ENCODE data around the gene CTSE. TPM values are rescaled to one million over a fixed set of nuclear protein-coding genes. Genes with fewer than 3 reads are reported as not detected.
A peak's percentile ranks its signal among the peaks of the same experiment; 100 is the strongest.

The CTSE gene
- total and polyA plus RNA-seq, 2 experiments from 2014 or later: 65.9 to 86.0 TPM

DNA sequence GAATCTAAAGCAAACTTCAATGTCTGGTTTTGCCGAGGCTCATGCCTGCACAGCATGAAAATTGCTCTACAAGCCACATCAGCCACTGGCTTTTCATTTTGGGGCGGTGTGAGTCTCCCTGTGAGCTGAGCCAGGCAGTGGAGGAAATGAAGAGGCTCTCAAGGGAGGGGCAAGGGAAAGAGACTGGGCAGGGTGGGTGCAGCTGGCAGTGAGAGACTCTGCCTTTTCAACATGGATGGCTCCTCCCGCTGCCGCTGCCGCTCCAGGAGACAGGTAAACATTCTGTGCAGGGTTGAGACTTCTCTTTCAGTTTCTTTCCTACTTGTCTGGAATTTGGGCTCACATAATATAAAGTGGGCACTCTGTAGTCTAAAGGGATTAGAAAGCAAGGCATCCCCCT, 11.3 kb upstream of the CTSE start:
- H3K4me3 ChIP-seq: no peak overlapping the region
- H3K4me1 ChIP-seq (ENCODE audit: insufficient read depth): no peaks in the 10 kb centered on the region
- no peaks in the 10 kb centered on the region for H3K36me3 ChIP-seq (replicated peaks; ENCODE audit: insufficient read depth, low read depth)
- no peak for DNase-seq (ENCODE audit: low spot score)
- no peaks in the 10 kb centered on the region for H3K9me3 ChIP-seq (ENCODE audit: low read depth)
- TF ChIP-seq, protein P1, sequence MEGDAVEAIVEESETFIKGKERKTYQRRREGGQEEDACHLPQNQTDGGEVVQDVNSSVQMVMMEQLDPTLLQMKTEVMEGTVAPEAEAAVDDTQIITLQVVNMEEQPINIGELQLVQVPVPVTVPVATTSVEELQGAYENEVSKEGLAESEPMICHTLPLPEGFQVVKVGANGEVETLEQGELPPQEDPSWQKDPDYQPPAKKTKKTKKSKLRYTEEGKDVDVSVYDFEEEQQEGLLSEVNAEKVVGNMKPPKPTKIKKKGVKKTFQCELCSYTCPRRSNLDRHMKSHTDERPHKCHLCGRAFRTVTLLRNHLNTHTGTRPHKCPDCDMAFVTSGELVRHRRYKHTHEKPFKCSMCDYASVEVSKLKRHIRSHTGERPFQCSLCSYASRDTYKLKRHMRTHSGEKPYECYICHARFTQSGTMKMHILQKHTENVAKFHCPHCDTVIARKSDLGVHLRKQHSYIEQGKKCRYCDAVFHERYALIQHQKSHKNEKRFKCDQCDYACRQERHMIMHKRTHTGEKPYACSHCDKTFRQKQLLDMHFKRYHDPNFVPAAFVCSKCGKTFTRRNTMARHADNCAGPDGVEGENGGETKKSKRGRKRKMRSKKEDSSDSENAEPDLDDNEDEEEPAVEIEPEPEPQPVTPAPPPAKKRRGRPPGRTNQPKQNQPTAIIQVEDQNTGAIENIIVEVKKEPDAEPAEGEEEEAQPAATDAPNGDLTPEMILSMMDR (IDR thresholded peaks at IDR 0.05; ENCODE audit: poor library complexity): no peak
- TF ChIP-seq EZH2 (IDR thresholded peaks at IDR 0.05; ENCODE audit: borderline replicate concordance) (no peak), EZH2phosphoT487 (IDR thresholded peaks at IDR 0.05; ENCODE audit: low read depth, severe bottlenecking, unreplicated experiment) (no peak)
- no peaks in the 10 kb centered on the region for H3K27me3 ChIP-seq
- H3K9me2 ChIP-seq (replicated peaks; ENCODE audit: insufficient read depth): no peaks in the 10 kb centered on the region
- H3K4me2 ChIP-seq: no peak overlapping the region
- H2AFZ ChIP-seq: no peak overlapping the region
- no peak overlapping the region for H3K27ac ChIP-seq
- no peaks in the 10 kb centered on the region for H3K79me2 ChIP-seq
- WGBS (ENCODE audit: low lambda C conversion rate, missing lambda C conversion rate): 83% methylated on average over 5 of the region's 5 CpGs
- H4K20me1 ChIP-seq (ENCODE audit: insufficient read depth, poor library complexity, severe bottlenecking): no peaks in the 10 kb centered on the region

GRCh38 chr1:206032380-206033140, 8.9 kb upstream of the CTSE start:
- Histone ChIP-seq H3K27ac (no peak overlapping the region), H3K9me3 (ENCODE audit: low read depth) (no peaks in the 10 kb centered on the region), H3K79me2 (no peaks in the 10 kb centered on the region), H3K4me1 (ENCODE audit: insufficient read depth) (no peaks in the 10 kb centered on the region), H3K9me2 (replicated peaks; ENCODE audit: insufficient read depth) (no peaks in the 10 kb centered on the region), H3K4me2 (no peak overlapping the region), H4K20me1 (ENCODE audit: insufficient read depth, poor library complexity, severe bottlenecking) (no peaks in the 10 kb centered on the region), H3K36me3 (replicated peaks; ENCODE audit: insufficient read depth, low read depth) (no peaks in the 10 kb centered on the region), H3K27me3 (no peaks in the 10 kb centered on the region), H2AFZ (no peak overlapping the region), H3K4me3 (no peak overlapping the region)
- WGBS (ENCODE audit: low lambda C conversion rate, missing lambda C conversion rate): 81% methylated on average over 5 of the region's 5 CpGs
- TF ChIP-seq, protein P1 (IDR thresholded peaks at IDR 0.05; ENCODE audit: poor library complexity): no peak
- no peak for TF ChIP-seq EZH2phosphoT487 (IDR thresholded peaks at IDR 0.05; ENCODE audit: low read depth, severe bottlenecking, unreplicated experiment)
- TF ChIP-seq EZH2 (IDR thresholded peaks at IDR 0.05; ENCODE audit: borderline replicate concordance): no peak
- no peak for DNase-seq (ENCODE audit: low spot score)

- Histone ChIP-seq H3K9me2 (replicated peaks; ENCODE audit: insufficient read depth) (no peaks in the 10 kb centered on the region), H3K27me3 (no peaks in the 10 kb centered on the region), H3K36me3 (replicated peaks; ENCODE audit: insufficient read depth, low read depth) (no peaks in the 10 kb centered on the region), H3K4me3 (no peak overlapping the region), H3K4me2 (no peak overlapping the region), H4K20me1 (ENCODE audit: insufficient read depth, poor library complexity, severe bottlenecking) (no peaks in the 10 kb centered on the region), H2AFZ (no peak overlapping the region), H3K27ac (no peak overlapping the region), H3K79me2 (no peaks in the 10 kb centered on the region), H3K9me3 (ENCODE audit: low read depth) (no peaks in the 10 kb centered on the region), H3K4me1 (ENCODE audit: insufficient read depth) (no peaks in the 10 kb centered on the region)
- WGBS (ENCODE audit: low lambda C conversion rate, missing lambda C conversion rate): 0% methylated on average over 4 of the region's 4 CpGs
- no peak for TF ChIP-seq EZH2phosphoT487 (IDR thresholded peaks at IDR 0.05; ENCODE audit: low read depth, severe bottlenecking, unreplicated experiment)
- TF ChIP-seq, protein P1 (IDR thresholded peaks at IDR 0.05; ENCODE audit: poor library complexity): peak; percentile 90
- DNase-seq (ENCODE audit: low spot score): peak; percentile 91
Observed at GRCh38 chr1:206030714-206031113, 7.0 kb upstream of the CTSE start.

Measured in hepatocyte (in vitro differentiated cells).